GM21528 (cell line): ENCODE data around the gene ALKBH6.

Source experiments
- ATAC-seq: cut with Tn5 transposase; IDR thresholded peaks from one replicate; pipeline ENCODE4 v1.9.1; 2021; ENCODE audit warnings: mild to moderate bottlenecking, moderate library complexity; ENCODE audit not compliant: unreplicated experiment, low FRiP score

Gene ALKBH6

GRCh38 chr19:36031308-36031707, 17.3 kb upstream of the ALKBH6 start:
- ATAC-seq: no peak

- ATAC-seq: no peak
Measured at GRCh38 chr19:36030264-36031148, 16.5 kb upstream of the ALKBH6 start.

GRCh38 chr19:36028313-36029041, 14.5 kb upstream of the ALKBH6 start:
- ATAC-seq: no peak

GRCh38 chr19:36027696-36028095, 13.7 kb upstream of the ALKBH6 start:
- ATAC-seq: no peak

- no peak for ATAC-seq
Measured at GRCh38 chr19:36026091-36026876, 12.3 kb upstream of the ALKBH6 start.

- ATAC-seq: no peak
Measured at GRCh38 chr19:36025541-36025940, 11.5 kb upstream of the ALKBH6 start.

GRCh38 chr19:36023432-36023831, 9.4 kb upstream of the ALKBH6 start:
- no peak for ATAC-seq

- no peak for ATAC-seq
Measured at GRCh38 chr19:36019061-36019670, 5.2 kb upstream of the ALKBH6 start.

- no peak for ATAC-seq
Measured at GRCh38 chr19:36013280-36014011, 567 bp downstream of the ALKBH6 start.

- ATAC-seq: no peak
Measured at GRCh38 chr19:36010402-36010801, 3.6 kb downstream of the ALKBH6 start.

GRCh38 chr19:36009633-36010379, 4.2 kb downstream of the ALKBH6 start:
- ATAC-seq: no peak

GRCh38 chr19:36009220-36009619, 4.8 kb downstream of the ALKBH6 start:
- no peak for ATAC-seq

GRCh38 chr19:36008336-36008978, 5.6 kb downstream of the ALKBH6 start, which contains the start of gene SYNE4:
Gene SYNE4 (minus strand): TSS chr19:36008813. CDS start chr19:36008681, 132 bp downstream.
- ATAC-seq: no peak

GRCh38 chr19:36006955-36007354, 7.1 kb downstream of the ALKBH6 start:
- no peak for ATAC-seq

- ATAC-seq: no peak
Measured at GRCh38 chr19:36003284-36003683, 10.7 kb downstream of the ALKBH6 start.

- no peak for ATAC-seq
Measured at GRCh38 chr19:36001605-36002004, 12.4 kb downstream of the ALKBH6 start.

- ATAC-seq: no peak
Measured at GRCh38 chr19:35996777-35997176, 17.2 kb downstream of the ALKBH6 start.
